T-helper 2 cell treated with Interferon-gamma antibody and Interleukin-4, amounts not matched to agents 5 μg/mL and 100 μg/mL, for 36 hours (primary cell): Measurements from ENCODE around the gene FAHD1.
A peak's percentile ranks its signal among the peaks of the same experiment; 100 is the strongest.

Experiments
- DNase-seq: peaks from one replicate; pipeline ENCODE4 v3.0.0; 2021; ENCODE audit warnings: low spot score
- H3K27ac Mint-ChIP-seq: one replicate; pipeline ENCODE4 v1.8.0; 2021; ENCODE audit warnings: mild to moderate bottlenecking, mixed read lengths
- H3K27me3 Mint-ChIP-seq: one replicate; pipeline ENCODE4 v1.8.0; 2021; ENCODE audit warnings: low read depth, mixed read lengths
- H3K36me3 Mint-ChIP-seq: one replicate; pipeline ENCODE4 v1.8.0; 2021; ENCODE audit warnings: low read depth, mixed read lengths
- H3K4me1 Mint-ChIP-seq: one replicate; pipeline ENCODE4 v1.8.0; 2021; ENCODE audit warnings: low read depth, mixed read lengths
- H3K4me3 Mint-ChIP-seq: one replicate; pipeline ENCODE4 v1.8.0; 2022; ENCODE audit warnings: mild to moderate bottlenecking, moderate library complexity, mixed read lengths
- H3K9me3 Mint-ChIP-seq: one replicate; pipeline ENCODE4 v1.8.0; 2021; ENCODE audit warnings: mixed read lengths

The FAHD1 gene

GRCh38 chr16:1817276-1817589, 9.8 kb upstream of the FAHD1 start:
- DNase-seq = no peak
- no peak overlapping the region for H3K4me3 Mint-ChIP-seq
- H3K9me3 Mint-ChIP-seq = no peaks in the 10 kb centered on the region
- H3K4me1 Mint-ChIP-seq = peaks cover 6% of the 10 kb centered on the region
- H3K27me3 Mint-ChIP-seq = no peaks in the 10 kb centered on the region
- peaks cover 10% of the 10 kb centered on the region for H3K36me3 Mint-ChIP-seq
- no peak overlapping the region for H3K27ac Mint-ChIP-seq

GRCh38 chr16:1817716-1818115, 9.3 kb upstream of the FAHD1 start:
- no peak for DNase-seq
- Mint-ChIP-seq H3K27me3 (no peaks in the 10 kb centered on the region), H3K4me1 (peaks cover 4% of the 10 kb centered on the region), H3K36me3 (peaks cover 12% of the 10 kb centered on the region), H3K4me3 (no peak overlapping the region), H3K9me3 (no peaks in the 10 kb centered on the region), H3K27ac (no peak overlapping the region)

GRCh38 chr16:1818204-1818872, 8.7 kb upstream of the FAHD1 start:
- no peak overlapping the region for H3K27ac Mint-ChIP-seq
- H3K27me3 Mint-ChIP-seq = no peaks in the 10 kb centered on the region
- H3K4me3 Mint-ChIP-seq = no peak overlapping the region
- no peaks in the 10 kb centered on the region for H3K9me3 Mint-ChIP-seq
- peaks cover under 1% of the 10 kb centered on the region for H3K4me1 Mint-ChIP-seq
- DNase-seq = no peak
- peaks cover 9% of the 10 kb centered on the region for H3K36me3 Mint-ChIP-seq

GRCh38 chr16:1818873-1819525, 8.0 kb upstream of the FAHD1 start:
- no peak for DNase-seq
- Mint-ChIP-seq H3K4me1 (peaks cover 3% of the 10 kb centered on the region), H3K27ac (no peak overlapping the region), H3K9me3 (no peaks in the 10 kb centered on the region), H3K36me3 (peaks cover 7% of the 10 kb centered on the region), H3K27me3 (no peaks in the 10 kb centered on the region), H3K4me3 (no peak overlapping the region)

- no peaks in the 10 kb centered on the region for H3K27me3 Mint-ChIP-seq
- H3K4me1 Mint-ChIP-seq = peaks cover 3% of the 10 kb centered on the region
- DNase-seq = no peak
- peaks cover 7% of the 10 kb centered on the region for H3K36me3 Mint-ChIP-seq
- no peak overlapping the region for H3K4me3 Mint-ChIP-seq
- H3K9me3 Mint-ChIP-seq = no peaks in the 10 kb centered on the region
- no peak overlapping the region for H3K27ac Mint-ChIP-seq
These were observed 7.4 kb upstream of the FAHD1 start for GRCh38 chr16:1819611-1820010.

- Mint-ChIP-seq H3K27me3 (no peaks in the 10 kb centered on the region), H3K36me3 (peaks cover 5% of the 10 kb centered on the region), H3K4me3 (no peak overlapping the region), H3K27ac (no peak overlapping the region), H3K4me1 (peaks cover 5% of the 10 kb centered on the region), H3K9me3 (no peaks in the 10 kb centered on the region)
- DNase-seq = no peak
These were observed 6.7 kb upstream of the FAHD1 start for GRCh38 chr16:1820096-1820945.

GRCh38 chr16:1820946-1821290, 6.1 kb upstream of the FAHD1 start:
- H3K4me1 Mint-ChIP-seq = peaks cover 11% of the 10 kb centered on the region
- no peaks in the 10 kb centered on the region for H3K9me3 Mint-ChIP-seq
- H3K27me3 Mint-ChIP-seq = no peaks in the 10 kb centered on the region
- H3K27ac Mint-ChIP-seq = no peak overlapping the region
- no peak for DNase-seq
- no peak overlapping the region for H3K4me3 Mint-ChIP-seq
- H3K36me3 Mint-ChIP-seq = peaks cover 4% of the 10 kb centered on the region

- H3K27me3 Mint-ChIP-seq = no peaks in the 10 kb centered on the region
- no peaks in the 10 kb centered on the region for H3K9me3 Mint-ChIP-seq
- DNase-seq = no peak
- H3K36me3 Mint-ChIP-seq = peaks cover 4% of the 10 kb centered on the region
- H3K4me3 Mint-ChIP-seq = no peak overlapping the region
- H3K27ac Mint-ChIP-seq = no peak overlapping the region
- H3K4me1 Mint-ChIP-seq = peaks cover 11% of the 10 kb centered on the region
These were observed 5.0 kb upstream of the FAHD1 start for GRCh38 chr16:1821861-1822611.

GRCh38 chr16:1822801-1823200, 4.2 kb upstream of the FAHD1 start:
- H3K27me3 Mint-ChIP-seq = no peaks in the 10 kb centered on the region
- DNase-seq = no peak
- no peak overlapping the region for H3K27ac Mint-ChIP-seq
- no peak overlapping the region for H3K4me3 Mint-ChIP-seq
- no peaks in the 10 kb centered on the region for H3K9me3 Mint-ChIP-seq
- H3K36me3 Mint-ChIP-seq = peaks cover 4% of the 10 kb centered on the region
- H3K4me1 Mint-ChIP-seq = peaks cover 16% of the 10 kb centered on the region

GRCh38 chr16:1823821-1824220, 3.2 kb upstream of the FAHD1 start:
- no peak for DNase-seq
- H3K4me1 Mint-ChIP-seq = peaks cover 16% of the 10 kb centered on the region
- H3K4me3 Mint-ChIP-seq = peak overlapping the region; percentile 67
- H3K9me3 Mint-ChIP-seq = no peaks in the 10 kb centered on the region
- no peaks in the 10 kb centered on the region for H3K27me3 Mint-ChIP-seq
- H3K36me3 Mint-ChIP-seq = peaks cover 4% of the 10 kb centered on the region
- peak overlapping the region; percentile 36 for H3K27ac Mint-ChIP-seq

GRCh38 chr16:1825381-1825863, 1.6 kb upstream of the FAHD1 start:
- no peak for DNase-seq
- peak overlapping the region; percentile 79 for H3K27ac Mint-ChIP-seq
- H3K4me3 Mint-ChIP-seq = peak overlapping the region; percentile 86
- peaks cover 18% of the 10 kb centered on the region for H3K4me1 Mint-ChIP-seq
- no peaks in the 10 kb centered on the region for H3K9me3 Mint-ChIP-seq
- peaks cover 4% of the 10 kb centered on the region for H3K36me3 Mint-ChIP-seq
- H3K27me3 Mint-ChIP-seq = no peaks in the 10 kb centered on the region

GRCh38 chr16:1825864-1826690, 929 bp upstream of the FAHD1 start:
- peaks cover 4% of the 10 kb centered on the region for H3K36me3 Mint-ChIP-seq
- peak overlapping the region; percentile 79 for H3K27ac Mint-ChIP-seq
- peak overlapping the region; percentile 86 for H3K4me3 Mint-ChIP-seq
- H3K9me3 Mint-ChIP-seq = no peaks in the 10 kb centered on the region
- no peaks in the 10 kb centered on the region for H3K27me3 Mint-ChIP-seq
- H3K4me1 Mint-ChIP-seq = peaks cover 18% of the 10 kb centered on the region
- peak; percentile 31 for DNase-seq
